GM12878 (cell line): ENCODE results near the gene F10. TPM values are rescaled to one million over a fixed set of nuclear protein-coding genes. Genes with fewer than 3 reads are reported as not detected.

Experiments
- ATAC-seq: fragments of 200-7000 bp; cut with Tn5 transposase; 3 replicates; pipeline ENCODE4 v1.9.1; 2020; ENCODE audit warnings: mild to moderate bottlenecking, moderate library complexity
- BruUV-seq: library from RNA; stranded (reverse); fragments of 400-500 nt; replicated peaks from 2 replicates; lab custom pipeline; 2021; lab: Mats Ljungman, UMichigan
- CTCF ChIA-PET: fragments of 300-600 bp; sonication (Branson Sonifier 250); formaldehyde crosslinking; extraction: SDS; loops from one replicate; lab custom pipeline; 2021; ENCODE audit warnings: inconsistent platforms; lab: Yijun Ruan, JAX
- POLR2A ChIA-PET: fragments of 350-600 bp; formaldehyde crosslinking; extraction: SDS; loops from one replicate; lab custom pipeline; 2021; ENCODE audit warnings: inconsistent platforms; lab: Charles Lee
- RAD21 ChIA-PET: fragments of 300-600 bp; sonication (Branson Sonifier 250); formaldehyde crosslinking; loops from one replicate; lab custom pipeline; 2023; ENCODE audit warnings: antibody characterized with exemption; ENCODE audit not compliant: unreplicated experiment; lab: Charles Lee
- SMC1A ChIA-PET: fragments of 300-600 bp; sonication (Branson Sonifier 250); formaldehyde crosslinking; loops from one replicate; lab custom pipeline; 2023; ENCODE audit not compliant: unreplicated experiment, uncharacterized antibody; lab: Charles Lee
- DNase-seq: peaks from one replicate; pipeline ENCODE4 v3.0.0-alpha.2; 2011; ENCODE audit warnings: low read depth, low spot score
- FAIRE-seq: peaks from 3 replicates; lab custom pipeline; 2011; peaks lifted over from hg19 to GRCh38; lab: Jason Lieb, UNC
- H2AFZ ChIP-seq: 2 replicates; pipeline ENCODE4 v1.6.0; 2011; ENCODE audit warnings: low read depth, low read length, control low read depth; ENCODE audit not compliant: control insufficient read depth
- H3K27ac ChIP-seq: 2 replicates; pipeline ENCODE4 v1.5.1; 2011; ENCODE audit warnings: control low read depth; ENCODE audit not compliant: control insufficient read depth, insufficient read depth
- H3K27me3 ChIP-seq, 2 experiments: replicated peaks in 1 of 2; 2 replicates each; pipeline versions ENCODE4 v1.6.0 to v1.6.1; 2011; ENCODE audit warnings: low read length in 1 of 2; ENCODE audit not compliant: control insufficient read depth in 2 of 2, insufficient read depth in 2 of 2
- H3K36me3 ChIP-seq, 2 experiments: 2 replicates each; pipeline ENCODE4 v1.5.1; 2011; ENCODE audit warnings: low read length in 1 of 2; ENCODE audit not compliant: control insufficient read depth in 2 of 2, insufficient read depth in 2 of 2
- H3K4me1 ChIP-seq: 2 replicates; pipeline ENCODE4 v1.6.1; 2011; ENCODE audit warnings: mild to moderate bottlenecking, low read length, moderate library complexity, mixed read lengths; ENCODE audit not compliant: control insufficient read depth, insufficient read depth
- H3K4me2 ChIP-seq: 2 replicates; pipeline ENCODE4 v1.6.0; 2011; ENCODE audit warnings: control low read depth; ENCODE audit not compliant: control insufficient read depth, insufficient read depth
- H3K4me3 ChIP-seq: fragments of 200-600 bp; sonication (generic); 2 replicates; pipeline ENCODE4 v1.5.1; 2016
- H3K79me2 ChIP-seq: 2 replicates; pipeline ENCODE4 v1.6.0; 2011; ENCODE audit warnings: low read length; ENCODE audit not compliant: control insufficient read depth, insufficient read depth
- H3K9ac ChIP-seq: 2 replicates; pipeline ENCODE4 v1.8.0; 2011; ENCODE audit warnings: low read length, control low read depth, mixed read lengths; ENCODE audit not compliant: control insufficient read depth, insufficient read depth
- H3K9me3 ChIP-seq: replicated peaks from 3 replicates; pipeline ENCODE4 v1.5.1; 2011; ENCODE audit warnings: mild to moderate bottlenecking, low read length; ENCODE audit not compliant: control insufficient read depth, insufficient read depth
- H4K20me1 ChIP-seq: 2 replicates; pipeline ENCODE4 v1.6.0; 2011; ENCODE audit not compliant: control insufficient read depth, insufficient read depth
- KAT2A ChIP-seq: conservative IDR thresholded peaks from 2 replicates; pipeline ENCODE4 v1.6.1; 2011; ENCODE audit warnings: low read depth, low read length; ENCODE audit not compliant: control insufficient read depth
- MTA2 ChIP-seq: fragments of 450-650 bp; IDR thresholded peaks from 2 replicates; pipeline ENCODE4 v1.6.1; 2016; ENCODE audit warnings: low read depth, mild to moderate bottlenecking, moderate library complexity
- SIN3A ChIP-seq: IDR thresholded peaks from 2 replicates; pipeline ENCODE4 v1.6.1; 2012; ENCODE audit warnings: low read depth, low read length, improper control_type of control experiment
- TCF7 ChIP-seq: IDR thresholded peaks from 2 replicates; pipeline ENCODE4 v1.6.1; 2014; ENCODE audit warnings: antibody characterized with exemption, borderline replicate concordance
- YBX1 ChIP-seq: fragments of 450-650 bp; IDR thresholded peaks from 2 replicates; pipeline ENCODE4 v1.6.1; 2016; ENCODE audit warnings: antibody characterized with exemption
- WGBS: methylation state at CpG from one replicate; pipeline ENCODE4 v1.1.6; 2016; ENCODE audit warnings: low lambda C conversion rate; ENCODE audit not compliant: insufficient replicate concordance, insufficient coverage; ENCODE audit errors: missing lambda C conversion rate; 5-methylcytosine and 5-hydroxymethylcytosine counted together
- in situ Hi-C: fragments of 300-500 bp; cut with MboI; formaldehyde crosslinking; loops from 9 replicates; pipeline ENCODE4 v1.14.3; 2018; ENCODE audit warnings: mixed read lengths
- intact Hi-C: fragments of 100-400 bp; cut with micrococcal nuclease; formaldehyde crosslinking; loops from one replicate; pipeline ENCODE4 v1.14.2; 2022; ENCODE audit not compliant: unreplicated experiment
- polyA plus RNA-seq, 11 experiments: library from polyadenylated mRNA; depleted of rRNA in 4 of 11; unstranded in 6 of 11; stranded (reverse) in 5 of 11; fragments of >200 nt; fragmentation: Nextera tagmentation in 4 of 11; fragmentation: Illumina TruSeq in 1 of 11; extraction: Ambion mirVana in 4 of 11; extraction: Trizol in 1 of 11; gene quantifications; 1 replicate in 1 of 11; 2 replicates in 10 of 11; pipeline versions ENCODE4 v1.2.1 to v1.2.3, GENCODE V29; 2011 to 2016; ENCODE audit warnings: inconsistent platforms in 2 of 11, missing spikeins in 2 of 11, low read depth in 1 of 11
- total RNA-seq, 4 experiments: library from RNA; depleted of rRNA in 3 of 4; stranded (reverse); fragments of >200 nt in 3 of 4; fragmentation: Illumina TruSeq in 1 of 4; extraction: Trizol in 1 of 4; gene quantifications; 2 replicates each; pipeline versions ENCODE4 v1.2.1 to v1.2.3, GENCODE V29; 2013 to 2021
- TF ChIP-seq, protein P1 (sequence below): IDR thresholded peaks from 2 replicates; pipeline ENCODE4 v1.6.1; 2011; ENCODE audit warnings: low read depth, mild to moderate bottlenecking, low read length, moderate library complexity, borderline replicate concordance; ENCODE audit errors: extremely low read depth
- TF ChIP-seq, protein P2 (sequence below): fragments of 450-650 bp; formaldehyde crosslinking; IDR thresholded peaks from 2 replicates; pipeline ENCODE4 v1.4.0; 2022; ENCODE audit warnings: mild to moderate bottlenecking, moderate library complexity
- TF ChIP-seq, protein P3 (sequence below): fragments of 450-650 bp; IDR thresholded peaks from 2 replicates; pipeline ENCODE4 v1.6.1; 2016; ENCODE audit warnings: mild to moderate bottlenecking

Gene F10
- total and polyA plus RNA-seq, 10 of the 15 experiments (the other 5 are each of a cell fraction or from before 2014, with no cell fraction given): not detected

DNA sequence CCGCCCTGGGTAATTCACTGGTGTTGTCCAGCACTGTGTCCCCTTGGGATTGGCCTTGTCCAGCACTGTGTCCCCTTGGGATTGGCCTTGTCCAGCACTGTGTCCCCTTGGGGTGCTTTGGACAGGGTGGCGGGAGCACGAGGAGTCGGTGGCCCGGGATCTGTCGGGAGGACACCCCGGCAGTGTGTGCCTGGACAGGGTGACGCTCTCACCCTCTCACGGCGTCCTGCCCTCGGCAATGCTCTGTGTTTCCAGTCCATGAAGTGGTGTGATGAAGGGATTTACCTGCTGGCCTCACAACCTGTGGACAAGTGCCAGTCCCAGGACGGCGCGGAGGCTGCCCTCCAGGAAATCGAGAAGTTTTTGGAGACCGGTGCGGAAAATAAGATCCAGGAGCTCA lies 46.9 kb upstream of the F10 start:
- Histone ChIP-seq H2AFZ (no peak overlapping the region), H3K79me2 (no peaks in the 10 kb centered on the region), H3K9ac (no peak overlapping the region)
- POLR2A ChIA-PET: interaction anchor here (0.6 kb wide), 1 partner anchor 504 kb away, joined by 3 read pairs; no protein-coding TSS in a partner anchor
- TF ChIP-seq SIN3A: no peak
- TF ChIP-seq, protein P1, sequence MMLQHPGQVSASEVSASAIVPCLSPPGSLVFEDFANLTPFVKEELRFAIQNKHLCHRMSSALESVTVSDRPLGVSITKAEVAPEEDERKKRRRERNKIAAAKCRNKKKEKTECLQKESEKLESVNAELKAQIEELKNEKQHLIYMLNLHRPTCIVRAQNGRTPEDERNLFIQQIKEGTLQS: no peak
- no peak for TF ChIP-seq MTA2
- TF ChIP-seq, protein P2, sequence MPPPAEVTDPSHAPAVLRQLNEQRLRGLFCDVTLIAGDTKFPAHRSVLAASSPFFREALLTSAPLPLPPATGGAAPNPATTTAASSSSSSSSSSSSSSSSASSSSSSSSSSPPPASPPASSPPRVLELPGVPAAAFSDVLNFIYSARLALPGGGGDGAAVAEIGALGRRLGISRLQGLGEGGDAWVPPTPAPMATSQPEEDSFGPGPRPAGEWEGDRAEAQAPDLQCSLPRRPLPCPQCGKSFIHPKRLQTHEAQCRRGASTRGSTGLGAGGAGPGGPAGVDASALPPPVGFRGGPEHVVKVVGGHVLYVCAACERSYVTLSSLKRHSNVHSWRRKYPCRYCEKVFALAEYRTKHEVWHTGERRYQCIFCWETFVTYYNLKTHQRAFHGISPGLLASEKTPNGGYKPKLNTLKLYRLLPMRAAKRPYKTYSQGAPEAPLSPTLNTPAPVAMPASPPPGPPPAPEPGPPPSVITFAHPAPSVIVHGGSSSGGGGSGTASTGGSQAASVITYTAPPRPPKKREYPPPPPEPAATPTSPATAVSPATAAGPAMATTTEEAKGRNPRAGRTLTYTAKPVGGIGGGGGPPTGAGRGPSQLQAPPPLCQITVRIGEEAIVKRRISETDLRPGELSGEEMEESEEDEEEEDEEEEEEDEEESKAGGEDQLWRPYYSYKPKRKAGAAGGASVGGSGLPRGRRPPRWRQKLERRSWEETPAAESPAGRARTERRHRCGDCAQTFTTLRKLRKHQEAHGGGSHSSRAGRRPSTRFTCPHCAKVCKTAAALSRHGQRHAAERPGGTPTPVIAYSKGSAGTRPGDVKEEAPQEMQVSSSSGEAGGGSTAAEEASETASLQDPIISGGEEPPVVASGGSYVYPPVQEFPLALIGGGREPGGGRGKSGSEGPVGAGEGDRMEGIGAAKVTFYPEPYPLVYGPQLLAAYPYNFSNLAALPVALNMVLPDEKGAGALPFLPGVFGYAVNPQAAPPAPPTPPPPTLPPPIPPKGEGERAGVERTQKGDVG (CRISPR knock-in tag): no peak
- TF ChIP-seq TCF7: no peak
- TF ChIP-seq KAT2A: no peak
- TF ChIP-seq, protein P3, sequence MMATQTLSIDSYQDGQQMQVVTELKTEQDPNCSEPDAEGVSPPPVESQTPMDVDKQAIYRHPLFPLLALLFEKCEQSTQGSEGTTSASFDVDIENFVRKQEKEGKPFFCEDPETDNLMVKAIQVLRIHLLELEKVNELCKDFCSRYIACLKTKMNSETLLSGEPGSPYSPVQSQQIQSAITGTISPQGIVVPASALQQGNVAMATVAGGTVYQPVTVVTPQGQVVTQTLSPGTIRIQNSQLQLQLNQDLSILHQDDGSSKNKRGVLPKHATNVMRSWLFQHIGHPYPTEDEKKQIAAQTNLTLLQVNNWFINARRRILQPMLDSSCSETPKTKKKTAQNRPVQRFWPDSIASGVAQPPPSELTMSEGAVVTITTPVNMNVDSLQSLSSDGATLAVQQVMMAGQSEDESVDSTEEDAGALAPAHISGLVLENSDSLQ: no peak
- TF ChIP-seq YBX1: no peak
- TF ChIP-seq, all 136 proteins: peak for 0
- 89% methylated on average over 17 of the region's 17 CpGs for WGBS
- no peak for ATAC-seq
- Histone ChIP-seq H3K9me3 (no peaks in the 10 kb centered on the region), H3K4me2 (no peak overlapping the region), H3K27me3 (no peaks in the 10 kb centered on the region), H3K36me3 (no peaks in the 10 kb centered on the region), H3K4me1 (no peaks in the 10 kb centered on the region), H3K27ac (no peak overlapping the region), H4K20me1 (no peaks in the 10 kb centered on the region), H3K4me3 (no peak overlapping the region)
- BruUV-seq: no TSS peak
- SMC1A ChIA-PET: no interaction called here
- in situ Hi-C loops: no loop called here
- RAD21 ChIA-PET: no interaction called here
- FAIRE-seq: no peak
- CTCF ChIA-PET: no interaction called here
- no peak for DNase-seq
- intact Hi-C loops: no loop called here
